Psoas muscle (tissue), 8 donors: Measurements from ENCODE around the gene OR1J1. TPM values are rescaled to one million over a fixed set of nuclear protein-coding genes. Genes with fewer than 3 reads are reported as not detected.

Experiments
- ATAC-seq, 4 donors: fragments of 200-7000 bp; cut with Tn5 transposase; one replicate each; pipeline ENCODE4 v1.9.1; 2020; ENCODE audit warnings: moderate library complexity in 3 of 4, mild to moderate bottlenecking in 2 of 4
- DNase-seq, 2 donors: peaks; one replicate each; pipeline ENCODE4 v3.0.0-alpha.2; 2020
- H3K27ac ChIP-seq: fragments of 200-600 bp; one replicate; pipeline ENCODE4 v1.8.0; 2022
- H3K27me3 ChIP-seq, 3 donors: fragments of 200-600 bp in 1 of 3; one replicate each; pipeline versions ENCODE4 v1.6.1 to v1.8.0; 2013 to 2022; ENCODE audit warnings: low read length in 2 of 3, mild to moderate bottlenecking in 2 of 3, moderate library complexity in 1 of 3; ENCODE audit not compliant: insufficient read depth in 3 of 3
- H3K36me3 ChIP-seq, 2 donors: fragments of 200-600 bp in 1 of 2; one replicate each; pipeline versions ENCODE4 v1.6.1 to v1.8.0; 2013 to 2022; ENCODE audit warnings: low read depth in 1 of 2, mild to moderate bottlenecking in 1 of 2, moderate library complexity in 1 of 2; ENCODE audit not compliant: insufficient read depth in 1 of 2
- H3K4me1 ChIP-seq: fragments of 200-600 bp; one replicate; pipeline ENCODE4 v1.8.0; 2022
- H3K4me3 ChIP-seq: fragments of 200-600 bp; one replicate; pipeline ENCODE4 v1.8.0; 2022; ENCODE audit warnings: mild to moderate bottlenecking
- H3K9me3 ChIP-seq: fragments of 200-600 bp; one replicate; pipeline ENCODE4 v1.8.0; 2022
- CTCF ChIP-seq: fragments of 200-600 bp; IDR thresholded peaks from one replicate; pipeline ENCODE4 v1.8.0; 2022; ENCODE audit warnings: antibody characterized with exemption
- WGBS, 3 donors: extraction: QIAGEN DNeasy Blood & Tissue Kit; methylation state at CpG; one replicate each; pipeline versions ENCODE4 v1.1.6 to v1.1.7; 2013; 5-methylcytosine and 5-hydroxymethylcytosine counted together
- intact Hi-C, 2 donors: fragments of 100-400 bp; cut with DNase I; formaldehyde crosslinking; loops; one replicate each; pipeline versions ENCODE4 v1.11.0 to v1.14.2; 2022
- polyA plus RNA-seq, 3 donors: library from polyadenylated mRNA; stranded (reverse); fragments of 200-250 nt; gene quantifications; one replicate each; pipeline ENCODE4 v1.2.3, GENCODE V29; 2013
- total RNA-seq, 4 donors: library from RNA; stranded (reverse); fragmentation: NEBNext Ultra II Directional in 2 of 4; extraction: Animal tissue kit (Norgen Biotek cat#: 25700) in 2 of 4; gene quantifications; one replicate each; pipeline versions ENCODE4 v1.2.1 to v1.2.4, GENCODE V29; 2021 to 2023
- donor health status: healthy with polysubstance abuse.
- donor health status: DM: no; HTN: no; CAD: no; lungs with moderate emphysema.
- donor health status: Bipolar disorder and iron deficiency.
- donor health status: healthy.
- donor health status: DM: yes; HTN: yes; CAD: no.
- donor health status: DM: no; HTN: no; CAD: no.
- donor health status: DM: no; HTN: no; CAD: no.
- donor health status: DM: yes; HTN: yes; CAD: no.

Gene OR1J1
- total and polyA plus RNA-seq, 7 donors: not detected

GRCh38 chr9:122445155-122445749 is 32.5 kb downstream of the OR1J1 start:
- intact Hi-C loops: no loop called here
- ATAC-seq (no peak), DNase-seq (no peak)
- H3K36me3 ChIP-seq: no peaks in the 10 kb centered on the region
- no peaks in the 10 kb centered on the region for H3K4me1 ChIP-seq
- no peaks in the 10 kb centered on the region for H3K9me3 ChIP-seq
- H3K27ac ChIP-seq: no peak overlapping the region
- H3K4me3 ChIP-seq: no peak overlapping the region
- H3K27me3 ChIP-seq: peaks cover 0 to 15% (median 4%) of the 10 kb centered on the region in 3 donors
- no peak for TF ChIP-seq CTCF
- 59 to 73% (median 71%) methylated on average over 2 of the region's 2 CpGs for WGBS, 3 donors

- Histone ChIP-seq H3K4me1 (no peaks in the 10 kb centered on the region), H3K36me3 (no peaks in the 10 kb centered on the region), H3K27ac (no peak overlapping the region), H3K4me3 (no peak overlapping the region), H3K9me3 (no peaks in the 10 kb centered on the region), H3K27me3 (peaks cover 0 to 15% (median 4%) of the 10 kb centered on the region in 3 donors)
- TF ChIP-seq CTCF: no peak
- DNase-seq (peak in 1 of 2 donors; percentile 67), ATAC-seq (no peak)
- intact Hi-C loops: no loop called here
- 40 to 41% (median 40%) methylated on average over 5 of the region's 5 CpGs for WGBS, 3 donors
Observed at GRCh38 chr9:122444041-122444733, 33.5 kb downstream of the OR1J1 start.

GRCh38 chr9:122442568-122442967 is 35.2 kb downstream of the OR1J1 start:
- 61 to 67% (median 65%) methylated on average over 1 of the region's 1 CpG for WGBS, 3 donors
- H3K4me1 ChIP-seq: no peaks in the 10 kb centered on the region
- intact Hi-C loops: no loop called here
- no peaks in the 10 kb centered on the region for H3K36me3 ChIP-seq
- ATAC-seq: no peak
- DNase-seq: no peak
- no peak overlapping the region for H3K27ac ChIP-seq
- H3K27me3 ChIP-seq: peaks cover 0 to 15% (median 4%) of the 10 kb centered on the region in 3 donors
- TF ChIP-seq CTCF: no peak
- no peak overlapping the region for H3K4me3 ChIP-seq
- no peaks in the 10 kb centered on the region for H3K9me3 ChIP-seq

Other genes starting within 250 kb of the OR1J1 start
- 1 to 10 TPM; 1.3 to 6.0 (median 3.0) TPM for gene LHX6, start 249.0 kb downstream of the OR1J1 start, total RNA-seq
- 1 to 10 TPM in 2 of 3 donors, under 1 TPM in 1; 1.00 to 2.4 (median 1.6) TPM for gene LHX6, start 249.0 kb downstream of the OR1J1 start, polyA plus RNA-seq
- 10 to 100 TPM; 33.7 to 41.7 (median 37.7) TPM for gene RBM18, start 213.1 kb downstream of the OR1J1 start, total RNA-seq
- 10 to 100 TPM; 16.8 to 27.1 (median 22.3) TPM for gene RBM18, start 213.1 kb downstream of the OR1J1 start, polyA plus RNA-seq
- gene MRRF, start 213.0 kb downstream of the OR1J1 start, total RNA-seq: 10 to 100 TPM; 23.5 to 50.9 (median 39.0) TPM
- 10 to 100 TPM; 42.6 to 61.4 (median 42.8) TPM for gene MRRF, start 213.0 kb downstream of the OR1J1 start, polyA plus RNA-seq
- gene PTGS1, start 106.9 kb downstream of the OR1J1 start, total RNA-seq: 1 to 10 TPM in 3 of 4 donors, under 1 TPM in 1; 0.78 to 3.8 (median 1.8) TPM
- gene PTGS1, start 106.9 kb downstream of the OR1J1 start, polyA plus RNA-seq: 1 to 10 TPM in 1 of 3 donors, under 1 TPM in 2; 0.56 to 5.6 (median 0.62) TPM
- gene OR1J2, start 32.9 kb upstream of the OR1J1 start, total RNA-seq: not detected
- gene OR1J2, start 32.9 kb upstream of the OR1J1 start, polyA plus RNA-seq: not detected
- not detected for gene OR1J4, start 41.2 kb upstream of the OR1J1 start, total RNA-seq
- gene OR1J4, start 41.2 kb upstream of the OR1J1 start, polyA plus RNA-seq: not detected
- not detected for gene OR1N1, start 49.4 kb upstream of the OR1J1 start, total RNA-seq
- gene OR1N1, start 49.4 kb upstream of the OR1J1 start, polyA plus RNA-seq: not detected
- not detected for gene OR1N2, start 75.2 kb upstream of the OR1J1 start, total RNA-seq
- gene OR1N2, start 75.2 kb upstream of the OR1J1 start, polyA plus RNA-seq: not detected
- not detected for gene OR1L8, start 105.5 kb upstream of the OR1J1 start, total RNA-seq
- gene OR1L8, start 105.5 kb upstream of the OR1J1 start, polyA plus RNA-seq: not detected
- not detected for gene OR1Q1, start 136.8 kb upstream of the OR1J1 start, total RNA-seq
- gene OR1Q1, start 136.8 kb upstream of the OR1J1 start, polyA plus RNA-seq: not detected
- not detected for gene OR1B1, start 179.7 kb upstream of the OR1J1 start, total RNA-seq
- gene OR1B1, start 179.7 kb upstream of the OR1J1 start, polyA plus RNA-seq: not detected
- gene OR1L1, start 183.8 kb upstream of the OR1J1 start, total RNA-seq: not detected
- not detected for gene OR1L1, start 183.8 kb upstream of the OR1J1 start, polyA plus RNA-seq
- gene OR1L3, start 197.2 kb upstream of the OR1J1 start, total RNA-seq: not detected
- gene OR1L3, start 197.2 kb upstream of the OR1J1 start, polyA plus RNA-seq: not detected
- not detected for gene OR1L4, start 246.1 kb upstream of the OR1J1 start, total RNA-seq
- not detected for gene OR1L4, start 246.1 kb upstream of the OR1J1 start, polyA plus RNA-seq